HG03520 (cell line): ENCODE measurements around the gene ALG1L2.
"Not testable (repeated sequence)": the region's sequence is repeated elsewhere in the genome, so short reads cannot be mapped to it uniquely, and the experiment has no call there.

Experiments used
- ATAC-seq: cut with Tn5 transposase; IDR thresholded peaks from one replicate; pipeline ENCODE4 v1.9.1; 2021; ENCODE audit warnings: mild to moderate bottlenecking, moderate library complexity; ENCODE audit not compliant: unreplicated experiment

The ALG1L2 gene

DNA sequence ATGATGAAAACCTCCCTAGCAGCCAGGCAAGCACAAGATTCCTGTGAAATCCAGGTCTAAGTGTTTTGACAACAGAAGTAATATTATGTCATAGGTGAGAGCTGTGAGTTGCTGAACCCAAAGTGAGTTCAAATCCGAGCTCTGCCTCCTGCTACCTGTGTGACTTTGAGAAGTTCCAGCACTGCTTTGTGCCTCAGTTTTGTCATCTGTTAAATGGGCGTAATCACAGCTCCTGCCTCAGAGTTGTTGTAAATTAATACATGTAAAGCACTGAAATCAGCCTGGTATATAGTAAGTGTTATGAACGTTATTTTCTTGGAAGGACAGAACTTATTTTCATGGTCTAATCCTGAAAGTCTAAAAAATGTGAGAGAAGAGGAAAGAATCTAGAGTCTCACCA is 38.7 kb downstream of the ALG1L2 start:
- ATAC-seq = not testable (repeated sequence)

DNA sequence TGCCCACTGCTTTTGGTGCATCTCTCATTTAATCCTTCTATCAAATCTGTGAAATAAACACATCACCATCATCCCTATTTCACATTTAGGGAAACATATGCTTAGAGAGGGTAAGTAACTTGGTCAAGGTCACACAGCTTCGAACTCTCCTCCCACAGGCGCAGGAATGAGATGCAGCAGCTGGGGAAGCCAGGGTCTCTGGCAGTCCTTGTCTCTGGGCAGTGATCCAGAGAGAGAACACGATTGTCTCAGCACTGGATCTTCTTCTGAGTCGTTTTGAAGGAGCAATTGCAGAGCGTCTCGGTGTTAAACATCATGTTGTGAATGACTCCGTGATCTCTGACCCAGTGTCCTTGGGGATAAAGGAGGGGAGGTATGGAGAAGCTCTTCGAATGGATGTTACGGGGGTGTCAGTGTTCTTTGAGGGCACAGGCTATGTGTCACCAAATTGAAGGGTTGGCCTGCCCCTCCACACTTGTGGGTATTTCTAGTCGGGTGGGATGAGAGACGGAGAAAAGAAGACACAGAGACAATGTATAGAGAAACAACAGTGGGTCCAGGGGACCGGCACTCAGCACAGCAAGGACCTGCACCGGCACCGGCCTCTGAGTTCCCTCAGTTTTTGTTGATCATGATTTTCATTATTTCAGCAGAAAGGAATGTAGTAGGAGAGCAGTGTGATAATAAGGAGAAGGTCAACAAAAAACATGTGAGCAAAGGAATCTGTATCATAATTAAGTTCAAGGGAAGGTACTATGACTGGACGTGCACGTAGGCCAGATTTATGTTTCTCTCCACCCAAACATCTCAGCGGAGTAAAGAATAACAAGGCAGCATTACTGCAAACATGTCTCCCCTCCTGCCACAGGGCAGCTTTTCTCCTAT is 41.5 kb downstream of the ALG1L2 start:
- ATAC-seq = not testable (repeated sequence)

DNA sequence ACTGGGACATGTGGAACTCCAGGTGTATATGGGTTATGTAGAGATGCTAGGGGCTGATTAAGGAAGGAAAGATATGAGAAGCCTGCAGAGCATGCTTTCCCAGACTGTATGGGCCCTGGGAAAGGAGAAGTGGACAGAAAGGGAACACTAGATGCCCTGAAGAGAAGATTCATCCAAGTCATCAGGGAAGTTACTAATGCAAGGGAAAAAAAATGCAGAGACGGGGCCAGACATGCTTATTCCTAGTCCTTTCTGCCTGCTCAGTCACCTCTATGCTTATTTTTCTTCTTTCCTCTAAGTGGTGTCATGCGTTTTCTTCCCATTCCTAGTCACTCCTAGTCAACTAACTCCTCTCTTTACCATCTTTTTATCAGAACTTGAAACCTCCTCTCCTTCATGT is 43.8 kb downstream of the ALG1L2 start:
- not testable (repeated sequence) for ATAC-seq

DNA sequence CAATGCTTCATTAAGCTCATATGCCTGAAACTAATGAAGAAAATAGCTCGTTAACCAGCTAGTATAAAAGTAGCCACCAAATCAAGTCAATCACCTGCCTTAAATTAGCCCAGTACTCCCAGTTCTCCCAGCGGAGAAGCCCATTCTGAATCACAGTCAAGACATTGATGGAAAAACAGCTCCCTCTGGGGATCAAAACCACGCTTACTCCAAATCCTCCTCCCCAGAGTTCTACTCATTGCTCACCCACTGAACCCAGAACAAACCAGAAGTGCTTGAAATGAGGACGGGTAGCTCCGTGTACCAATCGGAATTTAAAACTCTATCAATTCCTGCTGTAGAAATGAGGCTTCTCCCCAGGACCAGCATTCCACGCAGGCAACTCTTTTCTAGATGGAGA is 54.7 kb downstream of the ALG1L2 start:
- not testable (repeated sequence) for ATAC-seq

DNA sequence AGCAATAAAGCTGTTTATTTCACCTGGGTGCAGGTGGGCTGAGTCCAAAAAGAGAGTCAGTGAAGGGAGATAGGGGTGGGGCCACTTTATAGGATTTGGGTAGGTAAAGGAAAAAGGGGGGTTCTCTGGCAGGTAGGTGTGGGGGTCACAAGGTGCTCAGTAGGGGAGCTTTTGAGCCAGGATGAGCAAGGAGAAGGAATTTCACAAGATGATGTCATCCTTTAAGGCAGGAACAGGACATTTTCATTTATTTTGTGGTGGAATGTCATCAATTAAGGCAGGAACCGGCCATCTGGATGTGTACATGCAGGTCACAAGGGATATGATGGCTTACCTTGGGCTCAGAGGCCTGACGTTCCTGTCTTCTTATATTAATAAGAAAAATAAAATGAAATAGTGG is 56.1 kb downstream of the ALG1L2 start:
- ATAC-seq = not testable (repeated sequence)

DNA sequence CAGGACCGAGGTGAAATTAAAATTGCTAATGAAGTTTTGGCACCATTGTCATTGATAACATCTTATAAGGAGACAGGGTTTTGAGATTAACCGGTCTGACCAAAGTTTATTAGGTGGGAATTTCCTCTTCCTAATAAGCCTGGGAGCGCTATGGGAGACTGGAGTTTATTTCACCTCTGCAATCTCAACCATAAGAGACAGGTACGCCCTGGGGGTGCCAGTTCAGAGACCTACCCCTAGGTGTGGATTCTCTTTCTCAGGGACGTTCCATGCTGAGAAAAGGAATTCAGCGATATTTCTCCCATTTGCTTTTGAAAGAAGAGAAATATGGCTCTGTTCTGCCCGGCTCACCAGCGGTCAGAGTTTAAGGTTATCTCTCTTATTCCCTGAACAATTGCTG is 57.4 kb downstream of the ALG1L2 start:
- not testable (repeated sequence) for ATAC-seq

DNA sequence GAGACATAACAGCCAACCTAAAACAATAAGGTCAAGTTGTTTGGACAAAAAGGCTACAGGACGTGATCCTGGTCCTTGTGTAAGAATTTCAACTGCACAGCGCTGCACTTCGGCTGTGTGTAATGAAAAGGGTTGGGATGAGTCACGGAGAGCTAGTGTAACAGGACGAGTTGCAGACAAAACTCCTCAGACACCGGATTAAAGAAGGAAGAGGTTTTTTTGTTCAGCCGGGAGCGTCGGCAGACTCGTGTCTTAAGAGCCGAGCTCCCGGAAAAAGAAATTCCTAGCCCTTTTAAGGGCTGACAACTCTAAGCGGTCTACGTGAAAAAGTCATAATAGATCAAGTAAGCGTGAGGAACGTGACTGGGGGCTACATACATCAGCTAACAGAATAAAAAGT is 59.1 kb downstream of the ALG1L2 start:
- ATAC-seq = not testable (repeated sequence)

DNA sequence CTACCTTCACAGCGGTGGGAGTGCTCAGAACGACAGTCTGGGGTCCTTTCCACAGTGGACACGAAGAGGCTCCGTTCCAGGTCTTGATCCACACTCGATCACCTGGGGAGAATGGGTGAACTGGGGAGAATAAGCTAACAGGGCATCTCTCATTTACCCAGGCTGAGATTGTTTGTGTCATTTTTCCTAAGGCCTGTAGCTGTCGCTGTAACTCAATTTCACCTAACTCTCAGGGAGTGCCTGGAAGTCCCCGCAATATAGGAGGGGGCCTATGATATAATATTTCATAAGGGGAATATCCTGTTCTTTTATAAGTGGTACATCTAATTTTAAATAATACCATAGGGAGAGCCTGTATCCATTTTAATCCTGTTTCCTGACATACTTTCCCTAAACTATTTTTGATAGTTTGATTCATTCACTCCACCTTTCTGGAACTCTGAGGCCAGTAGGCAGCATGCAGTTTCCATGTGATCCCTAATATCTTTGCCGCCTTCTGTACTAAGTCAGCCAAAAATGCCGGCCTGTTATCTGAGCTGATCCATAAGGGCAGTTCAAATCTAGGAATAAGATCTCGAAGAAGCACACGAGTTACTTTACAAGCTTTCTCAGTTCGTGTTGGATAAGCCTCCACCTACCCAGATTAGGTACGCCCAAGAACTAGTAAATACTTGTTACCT is 62.2 kb downstream of the ALG1L2 start:
- ATAC-seq = not testable (repeated sequence)

DNA sequence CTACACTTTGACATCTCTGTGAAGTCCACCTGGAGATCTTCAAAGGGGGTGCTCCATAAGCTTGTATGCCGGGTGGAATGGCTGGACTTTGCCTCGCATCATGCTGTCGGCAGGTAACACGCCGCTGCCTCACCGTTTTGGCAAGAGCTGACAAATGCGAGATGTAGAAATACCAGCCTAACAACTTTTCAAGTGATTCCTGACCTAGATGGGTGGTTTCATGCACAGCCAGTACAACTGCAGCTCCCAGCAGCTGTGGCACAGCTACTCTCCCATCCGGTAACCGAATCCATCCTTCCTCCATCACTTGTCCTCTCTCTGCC is 62.7 kb downstream of the ALG1L2 start:
- not testable (repeated sequence) for ATAC-seq

DNA sequence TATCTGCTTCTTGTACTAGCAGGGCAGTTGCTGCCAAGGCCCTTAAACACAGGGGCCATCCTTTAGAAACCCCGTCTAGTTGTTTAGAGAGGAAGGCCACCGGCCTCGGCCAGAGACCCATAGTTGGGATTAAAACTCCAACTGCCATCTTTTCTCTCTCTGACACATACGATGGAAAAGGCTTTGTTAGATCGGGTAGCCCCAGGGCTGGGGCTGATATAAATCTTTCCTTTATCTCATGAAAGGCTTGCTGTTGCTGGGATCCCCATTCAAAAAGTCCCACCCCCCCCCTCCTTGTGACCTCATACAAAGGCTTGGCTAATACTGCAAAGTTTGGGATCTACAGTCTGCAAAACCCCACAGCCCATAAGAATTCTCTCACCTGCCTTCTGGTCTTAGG is 63.8 kb downstream of the ALG1L2 start:
- ATAC-seq = not testable (repeated sequence)

DNA sequence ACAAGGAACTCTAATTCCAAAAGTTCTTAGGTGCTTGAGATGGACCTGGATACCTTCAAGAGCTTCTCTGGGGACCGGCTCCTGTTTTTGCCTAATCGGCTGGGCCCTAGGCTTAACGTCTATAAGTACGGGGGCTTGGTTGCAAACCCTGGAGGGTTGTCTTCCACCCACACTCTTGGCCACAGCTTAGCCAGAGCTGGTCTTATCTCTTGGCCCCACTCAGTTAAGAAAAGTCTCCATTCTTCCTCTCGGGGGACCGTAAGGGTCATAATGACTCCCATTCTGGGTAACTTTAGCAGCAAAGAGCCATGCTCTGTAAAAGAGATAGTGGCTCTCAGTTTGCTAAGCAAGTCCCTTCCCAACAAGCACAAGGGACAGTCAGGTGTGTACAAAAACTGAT is 64.8 kb downstream of the ALG1L2 start:
- not testable (repeated sequence) for ATAC-seq
